Testis (tissue), 2 donors: ENCODE data around the gene SLC10A6.

Experiments
- POLR2A ChIP-seq: fragments of 450-650 bp; IDR thresholded peaks from one replicate; pipeline ENCODE4 v1.6.1; 2017; ENCODE audit warnings: antibody characterized with exemption, mild to moderate bottlenecking, moderate library complexity
- TF ChIP-seq, protein P1 (sequence below), 3 experiments: fragments of 450-650 bp in 2 of 3; fragments of 200-600 bp in 1 of 3; sonication (generic) in 1 of 3; IDR thresholded peaks; one replicate each; pipeline ENCODE4 v1.5.1; 2016 to 2019; ENCODE audit warnings: antibody characterized with exemption in 3 of 3, mild to moderate bottlenecking in 2 of 3, moderate library complexity in 1 of 3

DNA sequence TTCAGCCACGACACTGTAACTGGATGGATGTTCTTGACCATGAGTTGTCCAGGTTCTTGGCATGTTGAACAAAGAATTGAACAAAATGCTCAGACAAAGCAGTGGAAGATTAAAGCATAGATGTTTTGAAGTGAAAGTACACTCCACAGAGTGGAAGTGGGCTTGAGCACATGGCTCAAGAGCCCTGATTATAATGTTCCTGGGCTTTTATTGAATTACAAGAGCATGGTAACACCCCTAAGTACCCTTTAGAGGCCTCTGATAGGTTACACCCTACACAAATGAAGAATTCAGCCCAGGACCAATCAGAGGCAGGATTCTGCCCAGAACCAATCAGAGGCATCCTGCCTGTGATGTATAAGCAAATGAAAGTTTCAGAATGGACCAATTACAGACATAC is 33.5 kb downstream of the SLC10A6 start:
- TF ChIP-seq POLR2A = no peak
- TF ChIP-seq, protein P1, sequence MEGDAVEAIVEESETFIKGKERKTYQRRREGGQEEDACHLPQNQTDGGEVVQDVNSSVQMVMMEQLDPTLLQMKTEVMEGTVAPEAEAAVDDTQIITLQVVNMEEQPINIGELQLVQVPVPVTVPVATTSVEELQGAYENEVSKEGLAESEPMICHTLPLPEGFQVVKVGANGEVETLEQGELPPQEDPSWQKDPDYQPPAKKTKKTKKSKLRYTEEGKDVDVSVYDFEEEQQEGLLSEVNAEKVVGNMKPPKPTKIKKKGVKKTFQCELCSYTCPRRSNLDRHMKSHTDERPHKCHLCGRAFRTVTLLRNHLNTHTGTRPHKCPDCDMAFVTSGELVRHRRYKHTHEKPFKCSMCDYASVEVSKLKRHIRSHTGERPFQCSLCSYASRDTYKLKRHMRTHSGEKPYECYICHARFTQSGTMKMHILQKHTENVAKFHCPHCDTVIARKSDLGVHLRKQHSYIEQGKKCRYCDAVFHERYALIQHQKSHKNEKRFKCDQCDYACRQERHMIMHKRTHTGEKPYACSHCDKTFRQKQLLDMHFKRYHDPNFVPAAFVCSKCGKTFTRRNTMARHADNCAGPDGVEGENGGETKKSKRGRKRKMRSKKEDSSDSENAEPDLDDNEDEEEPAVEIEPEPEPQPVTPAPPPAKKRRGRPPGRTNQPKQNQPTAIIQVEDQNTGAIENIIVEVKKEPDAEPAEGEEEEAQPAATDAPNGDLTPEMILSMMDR (IDR thresholded peaks at IDR 0.05) = no peak
